ENCODE measurements around the gene IYD. TPM values are rescaled to one million over a fixed set of nuclear protein-coding genes. Genes with fewer than 3 reads are reported as not detected.
A peak's percentile ranks its signal among the peaks of the same experiment; 100 is the strongest.

The IYD gene
- total and polyA plus RNA-seq, 10 donors = not detected

DNA sequence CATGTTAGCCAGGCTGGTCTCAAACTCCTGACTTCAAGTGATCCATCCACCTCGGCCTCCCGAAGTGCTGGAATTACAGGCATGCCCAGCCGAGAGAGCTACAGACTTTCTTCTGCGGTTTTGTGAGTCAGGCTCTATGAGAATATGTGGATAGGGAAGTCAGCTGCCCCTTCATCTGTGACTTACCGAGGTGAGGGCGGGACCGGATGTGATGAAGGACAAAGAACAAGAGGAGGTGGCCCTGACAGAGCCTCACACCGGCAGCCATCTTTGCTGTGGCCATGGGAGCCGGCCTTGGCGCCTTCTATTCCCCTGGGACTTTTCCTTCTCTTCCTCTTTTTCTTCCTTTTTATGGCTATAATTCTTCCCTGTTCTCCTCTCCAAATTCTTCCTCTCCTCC, 67.0 kb downstream of the IYD start:
- TF ChIP-seq, protein P1, sequence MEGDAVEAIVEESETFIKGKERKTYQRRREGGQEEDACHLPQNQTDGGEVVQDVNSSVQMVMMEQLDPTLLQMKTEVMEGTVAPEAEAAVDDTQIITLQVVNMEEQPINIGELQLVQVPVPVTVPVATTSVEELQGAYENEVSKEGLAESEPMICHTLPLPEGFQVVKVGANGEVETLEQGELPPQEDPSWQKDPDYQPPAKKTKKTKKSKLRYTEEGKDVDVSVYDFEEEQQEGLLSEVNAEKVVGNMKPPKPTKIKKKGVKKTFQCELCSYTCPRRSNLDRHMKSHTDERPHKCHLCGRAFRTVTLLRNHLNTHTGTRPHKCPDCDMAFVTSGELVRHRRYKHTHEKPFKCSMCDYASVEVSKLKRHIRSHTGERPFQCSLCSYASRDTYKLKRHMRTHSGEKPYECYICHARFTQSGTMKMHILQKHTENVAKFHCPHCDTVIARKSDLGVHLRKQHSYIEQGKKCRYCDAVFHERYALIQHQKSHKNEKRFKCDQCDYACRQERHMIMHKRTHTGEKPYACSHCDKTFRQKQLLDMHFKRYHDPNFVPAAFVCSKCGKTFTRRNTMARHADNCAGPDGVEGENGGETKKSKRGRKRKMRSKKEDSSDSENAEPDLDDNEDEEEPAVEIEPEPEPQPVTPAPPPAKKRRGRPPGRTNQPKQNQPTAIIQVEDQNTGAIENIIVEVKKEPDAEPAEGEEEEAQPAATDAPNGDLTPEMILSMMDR (IDR thresholded peaks at IDR 0.05 in 8 of 11, conservative IDR thresholded peaks at IDR 0.05 in 3 of 11) = no peak
- TF ChIP-seq POLR2AphosphoS5 (IDR thresholded peaks at IDR 0.05) = peak in 2 of 3 donors; percentile 64 to 72
- H3K9me3 ChIP-seq = peaks cover 0 to 16% (median 11%) of the 10 kb centered on the region in 8 donors
- H3K36me3 ChIP-seq = no peaks in the 10 kb centered on the region
- no peak overlapping the region for H3K4me3 ChIP-seq
- no peaks in the 10 kb centered on the region for H3K27me3 ChIP-seq (replicated peaks in 1 of 7)
- H3K4me1 ChIP-seq = peaks cover 0 to 5% (median 0%) of the 10 kb centered on the region in 6 donors
- intact Hi-C loops (cut with DNase I; ENCODE audit: low total_unique reads) = no loop called here
- H3K27ac ChIP-seq = peak overlapping the region in 6 of 8 donors; percentile 61 to 80 (median 76)
- DNase-seq = no peak
- WGBS, 5 donors = 65 to 78% (median 78%) methylated on average over 10 of the region's 10 CpGs

DNA sequence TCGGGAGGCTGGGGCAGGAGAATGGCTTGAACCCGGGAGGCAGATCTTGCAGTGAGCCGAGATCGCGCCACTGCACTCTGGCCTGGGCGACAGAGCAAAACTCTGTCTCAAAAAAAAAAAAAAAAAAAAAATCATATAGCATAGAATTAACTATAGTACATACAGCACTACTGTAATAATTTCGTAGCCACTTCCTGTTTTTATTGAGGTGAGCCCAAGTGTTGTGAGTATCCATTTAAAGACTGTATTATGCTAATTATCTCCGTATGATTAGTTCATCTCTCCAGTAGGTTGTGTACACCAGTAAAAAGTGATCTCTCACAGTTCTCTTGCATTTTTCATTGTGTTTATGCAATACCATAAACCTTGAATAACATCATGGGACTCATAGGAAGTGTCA, 70.6 kb downstream of the IYD start:
- DNase-seq = no peak
- intact Hi-C loops (cut with DNase I; ENCODE audit: low total_unique reads) = no loop called here
- Histone ChIP-seq H3K27ac (no peak overlapping the region), H3K27me3 (replicated peaks in 1 of 7) (no peaks in the 10 kb centered on the region), H3K4me1 (no peaks in the 10 kb centered on the region), H3K9me3 (peaks cover 0 to 17% (median 11%) of the 10 kb centered on the region in 8 donors), H3K36me3 (no peaks in the 10 kb centered on the region), H3K4me3 (no peak overlapping the region)
- WGBS, 5 donors = 90 to 95% (median 94%) methylated on average over 8 of the region's 8 CpGs
- TF ChIP-seq POLR2AphosphoS5 (IDR thresholded peaks at IDR 0.05) (no peak), POLR2A (IDR thresholded peaks at IDR 0.05) (no peak)
- TF ChIP-seq, protein P1 (IDR thresholded peaks at IDR 0.05 in 8 of 11, conservative IDR thresholded peaks at IDR 0.05 in 3 of 11) = no peak

DNA sequence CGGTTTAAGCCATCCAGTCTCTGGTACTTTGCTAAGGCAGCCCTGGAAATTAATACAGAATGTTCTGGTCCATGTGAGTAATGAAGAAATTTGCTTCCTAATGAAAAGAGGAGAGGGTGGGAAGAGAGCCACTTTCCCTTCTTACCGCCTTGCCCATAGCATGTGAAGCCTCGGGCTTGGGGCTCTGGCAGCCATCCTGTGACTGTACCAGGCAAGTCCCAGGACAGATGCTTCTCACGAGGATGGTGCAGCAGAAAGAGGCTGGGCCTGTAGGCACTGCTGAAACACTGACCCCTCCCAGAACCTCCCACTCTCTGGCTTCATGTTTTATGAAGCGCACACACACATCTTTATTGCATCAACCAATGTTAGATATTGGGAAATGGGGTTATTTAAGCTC, 74.8 kb downstream of the IYD start:
- Histone ChIP-seq H3K36me3 (no peaks in the 10 kb centered on the region), H3K4me3 (no peak overlapping the region), H3K27ac (no peak overlapping the region), H3K27me3 (replicated peaks in 1 of 7) (no peaks in the 10 kb centered on the region), H3K4me1 (no peaks in the 10 kb centered on the region), H3K9me3 (peaks cover 0 to 17% (median 11%) of the 10 kb centered on the region in 8 donors)
- DNase-seq = no peak
- 54 to 79% (median 64%) methylated on average over 4 to 5 of the region's 5 CpGs for WGBS, 5 donors
- TF ChIP-seq POLR2A (IDR thresholded peaks at IDR 0.05) = no peak
- no peak for TF ChIP-seq POLR2AphosphoS5 (IDR thresholded peaks at IDR 0.05)
- TF ChIP-seq, protein P1 (IDR thresholded peaks at IDR 0.05 in 8 of 11, conservative IDR thresholded peaks at IDR 0.05 in 3 of 11) = no peak
- intact Hi-C loops (cut with DNase I; ENCODE audit: low total_unique reads) = no loop called here

DNA sequence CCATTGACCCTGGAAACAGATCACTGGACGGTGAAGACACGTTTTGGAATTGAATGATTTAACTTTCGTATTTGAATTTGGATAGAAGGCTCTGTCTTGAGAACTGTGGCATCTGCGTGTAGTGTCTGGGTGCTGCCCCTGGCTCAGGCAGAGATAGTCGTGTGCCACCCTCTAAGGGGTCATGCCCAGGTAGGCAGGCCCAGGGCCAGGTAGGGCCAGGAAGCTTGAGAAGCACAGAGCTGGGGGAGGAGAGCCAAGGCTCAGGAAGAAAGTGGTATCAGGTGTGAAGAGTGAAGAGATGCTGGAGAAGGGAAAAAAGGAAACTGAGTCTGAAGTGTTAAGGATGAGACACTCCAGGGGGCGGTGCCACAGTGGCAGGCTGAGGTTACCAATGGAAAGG, 75.5 kb downstream of the IYD start:
- intact Hi-C loops (cut with DNase I; ENCODE audit: low total_unique reads) = no loop called here

More for the DNA sequence above, 75.5 kb downstream of the IYD start:
- H3K4me1 ChIP-seq = no peaks in the 10 kb centered on the region
- 65 to 84% (median 72%) methylated on average over 6 of the region's 6 CpGs for WGBS, 5 donors
- no peaks in the 10 kb centered on the region for H3K36me3 ChIP-seq
- H3K27me3 ChIP-seq (replicated peaks in 1 of 7) = no peaks in the 10 kb centered on the region
- no peak for DNase-seq
- no peak for TF ChIP-seq POLR2A (IDR thresholded peaks at IDR 0.05)
- TF ChIP-seq POLR2AphosphoS5 (IDR thresholded peaks at IDR 0.05) = no peak
- TF ChIP-seq, protein P1 (IDR thresholded peaks at IDR 0.05 in 8 of 11, conservative IDR thresholded peaks at IDR 0.05 in 3 of 11) = no peak
- peaks cover 0 to 16% (median 11%) of the 10 kb centered on the region in 8 donors for H3K9me3 ChIP-seq
- H3K27ac ChIP-seq = no peak overlapping the region
- no peak overlapping the region for H3K4me3 ChIP-seq
